Measurements from ENCODE around the gene LONRF3.
A peak's percentile ranks its signal among the peaks of the same experiment; 100 is the strongest.
"Not testable (repeated sequence)": the region's sequence is repeated elsewhere in the genome, so short reads cannot be mapped to it uniquely, and the experiment has no call there.

The LONRF3 gene

DNA sequence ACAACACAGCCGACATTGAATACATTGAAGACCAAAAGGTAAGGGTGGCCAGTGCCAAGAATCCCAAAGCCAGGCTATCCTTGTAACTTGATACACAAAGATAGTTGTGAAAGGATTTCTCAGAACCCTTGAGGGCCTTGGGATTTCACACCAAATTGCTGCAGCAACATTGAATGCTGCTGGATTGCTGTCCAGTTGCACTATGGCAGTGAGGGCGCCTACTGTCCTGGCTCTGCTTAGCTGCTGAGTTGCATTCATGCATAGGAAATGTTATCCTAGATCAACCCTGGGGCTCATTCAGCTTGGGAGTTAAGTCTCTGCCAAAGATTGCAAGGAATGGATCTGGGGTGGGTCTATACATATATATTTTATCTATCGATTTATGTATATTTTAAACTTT lies 38.7 kb downstream of the LONRF3 start:
- Histone ChIP-seq H3K36me3 (ENCODE audit: insufficient read depth, low read length) (peaks cover 8% of the 10 kb centered on the region; the same call in 1 of the 2 replicates), H3K4me1 (ENCODE audit: control insufficient read depth, insufficient read depth, low read length, unreplicated experiment) (peaks cover 14% of the 10 kb centered on the region), H3K27ac (ENCODE audit: low read depth, low read length) (no peak overlapping the region)

DNA sequence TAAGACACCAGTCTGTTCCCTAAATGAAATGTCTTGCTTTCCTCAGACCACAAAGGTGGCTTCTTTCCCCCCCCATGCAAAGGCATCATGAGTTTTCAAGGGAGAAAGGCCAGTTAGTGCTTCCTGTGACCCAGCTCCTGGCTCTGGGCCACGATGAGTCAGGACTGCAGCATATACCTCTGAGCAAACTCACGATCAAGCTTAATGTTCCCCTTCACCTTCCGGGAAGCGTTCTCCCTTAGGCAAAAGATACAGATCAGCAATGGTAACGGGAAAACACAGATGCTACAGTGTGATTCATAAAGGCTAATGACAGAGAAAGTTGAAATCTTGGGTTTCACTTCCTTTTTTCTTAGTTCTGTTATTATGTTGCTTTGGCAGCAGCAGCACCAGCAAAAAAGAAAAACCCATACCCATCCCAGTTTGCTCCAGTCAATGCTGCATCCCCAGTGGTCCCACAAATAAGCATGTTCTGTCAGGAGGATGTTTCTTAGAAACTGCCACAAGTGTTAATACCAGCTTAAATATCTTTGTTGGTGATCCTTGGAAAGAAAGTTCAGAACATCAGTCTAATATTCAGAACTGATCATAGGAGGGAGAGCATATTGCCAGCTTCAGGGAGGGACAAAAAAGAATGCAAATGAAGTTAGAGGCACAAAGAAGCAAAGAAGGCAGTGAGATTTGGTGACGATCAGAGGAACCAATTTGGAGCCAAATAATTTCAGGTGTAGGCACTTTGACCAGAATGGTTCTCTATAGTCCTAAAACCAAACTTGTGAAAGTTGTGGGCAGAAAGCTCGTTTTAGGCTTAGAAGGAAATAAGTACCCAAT lies 41.2 kb downstream of the LONRF3 start:
- peak overlapping the region; percentile 98 for H3K27ac ChIP-seq (ENCODE audit: low read depth, low read length)
- peaks cover 8% of the 10 kb centered on the region; the same call in 1 of the 2 replicates for H3K36me3 ChIP-seq (ENCODE audit: insufficient read depth, low read length)
- H3K4me3 ChIP-seq (ENCODE audit: low read depth, low read length), result peak overlapping the region; percentile 36; the same call in 1 of the 2 replicates
- no peaks in the 10 kb centered on the region for H3K79me2 ChIP-seq (ENCODE audit: control insufficient read depth, insufficient read depth, low read length, unreplicated experiment)
- peaks cover 14% of the 10 kb centered on the region for H3K4me1 ChIP-seq (ENCODE audit: control insufficient read depth, insufficient read depth, low read length, unreplicated experiment)
- H3K27me3 ChIP-seq (ENCODE audit: insufficient read depth, low read length), result no peaks in the 10 kb centered on the region
- peak overlapping the region; percentile 64 for H2AFZ ChIP-seq (ENCODE audit: low read length, unreplicated experiment)

More for the DNA sequence above, 38.7 kb downstream of the LONRF3 start:
- H3K79me2 ChIP-seq (ENCODE audit: control insufficient read depth, insufficient read depth, low read length, unreplicated experiment), result no peaks in the 10 kb centered on the region
- no peak overlapping the region for H3K4me3 ChIP-seq (ENCODE audit: low read depth, low read length)
- H3K27me3 ChIP-seq (ENCODE audit: insufficient read depth, low read length), result no peaks in the 10 kb centered on the region
- no peak overlapping the region for H2AFZ ChIP-seq (ENCODE audit: low read length, unreplicated experiment)

GRCh38 chrX:119017077-119017476 lies 42.7 kb downstream of the LONRF3 start:
- Histone ChIP-seq H3K27ac (ENCODE audit: low read depth, low read length) (no peak overlapping the region), H3K36me3 (ENCODE audit: insufficient read depth, low read length) (peaks cover 8% of the 10 kb centered on the region; the same call in 1 of the 2 replicates), H3K27me3 (ENCODE audit: insufficient read depth, low read length) (no peaks in the 10 kb centered on the region), H3K4me1 (ENCODE audit: control insufficient read depth, insufficient read depth, low read length, unreplicated experiment) (peaks cover 14% of the 10 kb centered on the region), H2AFZ (ENCODE audit: low read length, unreplicated experiment) (no peak overlapping the region), H3K79me2 (ENCODE audit: control insufficient read depth, insufficient read depth, low read length, unreplicated experiment) (no peaks in the 10 kb centered on the region), H3K4me3 (ENCODE audit: low read depth, low read length) (no peak overlapping the region)

DNA sequence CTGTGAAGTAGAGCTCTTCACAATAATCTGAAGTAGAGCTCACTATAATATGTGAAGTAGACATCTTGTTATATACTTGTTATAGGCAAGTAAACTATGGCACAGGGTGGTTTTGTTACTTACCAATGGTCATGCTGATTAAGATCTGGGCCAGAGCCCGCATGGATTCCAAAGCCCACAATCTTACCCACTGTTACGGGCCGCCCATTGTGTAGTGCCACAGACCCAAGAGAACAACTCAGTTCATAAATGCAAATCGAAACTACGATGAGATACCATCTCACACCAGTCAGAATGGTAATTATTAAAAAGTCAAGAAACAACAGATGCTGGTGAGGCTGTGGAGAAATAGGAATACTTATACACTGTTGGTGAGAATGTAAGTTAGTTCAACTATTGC lies 51.5 kb downstream of the LONRF3 start:
- Histone ChIP-seq H3K4me3 (ENCODE audit: low read depth, low read length) (no peak overlapping the region), H3K27me3 (ENCODE audit: insufficient read depth, low read length) (no peaks in the 10 kb centered on the region), H3K36me3 (ENCODE audit: insufficient read depth, low read length) (no peaks in the 10 kb centered on the region), H2AFZ (ENCODE audit: low read length, unreplicated experiment) (no peak overlapping the region), H3K4me1 (ENCODE audit: control insufficient read depth, insufficient read depth, low read length, unreplicated experiment) (no peaks in the 10 kb centered on the region), H3K27ac (ENCODE audit: low read depth, low read length) (no peak overlapping the region), H3K79me2 (ENCODE audit: control insufficient read depth, insufficient read depth, low read length, unreplicated experiment) (no peaks in the 10 kb centered on the region)

- H3K27ac ChIP-seq (ENCODE audit: low read depth, low read length); H3K36me3 ChIP-seq (ENCODE audit: insufficient read depth, low read length); H3K4me1 ChIP-seq (ENCODE audit: control insufficient read depth, insufficient read depth, low read length, unreplicated experiment); H3K79me2 ChIP-seq (ENCODE audit: control insufficient read depth, insufficient read depth, low read length, unreplicated experiment); H3K27me3 ChIP-seq (ENCODE audit: insufficient read depth, low read length); H2AFZ ChIP-seq (ENCODE audit: low read length, unreplicated experiment); H3K4me3 ChIP-seq (ENCODE audit: low read depth, low read length): not testable (repeated sequence)
These were observed 51.9 kb downstream of the LONRF3 start for GRCh38 chrX:119026344-119026743.

GRCh38 chrX:119027960-119028732 lies 53.7 kb downstream of the LONRF3 start:
- H2AFZ ChIP-seq (ENCODE audit: low read length, unreplicated experiment); H3K4me1 ChIP-seq (ENCODE audit: control insufficient read depth, insufficient read depth, low read length, unreplicated experiment); H3K36me3 ChIP-seq (ENCODE audit: insufficient read depth, low read length); H3K27ac ChIP-seq (ENCODE audit: low read depth, low read length); H3K27me3 ChIP-seq (ENCODE audit: insufficient read depth, low read length); H3K79me2 ChIP-seq (ENCODE audit: control insufficient read depth, insufficient read depth, low read length, unreplicated experiment); H3K4me3 ChIP-seq (ENCODE audit: low read depth, low read length): not testable (repeated sequence)

DNA sequence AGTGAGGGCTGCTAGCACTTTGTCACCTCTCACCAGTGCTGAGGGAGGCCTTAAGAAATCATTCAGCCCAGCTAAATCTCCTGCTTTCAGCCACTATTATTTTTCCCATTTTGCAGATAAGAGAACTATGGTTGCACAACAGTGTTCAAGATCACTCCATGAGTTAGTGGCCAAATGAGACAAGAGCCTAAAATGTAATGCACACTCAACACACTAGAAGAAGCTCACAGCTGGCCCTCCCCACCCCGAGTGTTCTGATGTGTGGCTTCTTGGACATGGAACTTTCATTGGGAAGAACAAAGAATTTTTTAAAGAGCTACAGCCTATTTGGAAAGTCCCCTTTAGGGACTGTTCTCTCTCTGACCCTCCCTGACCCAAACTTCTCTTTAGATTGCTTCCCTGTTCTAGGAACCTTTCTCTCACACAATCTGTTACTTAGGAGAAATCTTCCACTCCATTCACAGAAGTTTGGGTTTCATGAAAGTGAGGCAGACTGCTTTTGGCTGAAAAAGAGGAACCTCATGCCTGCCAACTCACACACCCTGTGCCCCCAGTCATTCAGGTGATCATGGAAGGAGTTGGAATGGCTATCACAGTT lies 54.4 kb downstream of the LONRF3 start:
- Histone ChIP-seq H3K4me3 (ENCODE audit: low read depth, low read length) (no peak overlapping the region), H3K27me3 (ENCODE audit: insufficient read depth, low read length) (no peaks in the 10 kb centered on the region), H3K36me3 (ENCODE audit: insufficient read depth, low read length) (no peaks in the 10 kb centered on the region), H3K79me2 (ENCODE audit: control insufficient read depth, insufficient read depth, low read length, unreplicated experiment) (no peaks in the 10 kb centered on the region), H3K4me1 (ENCODE audit: control insufficient read depth, insufficient read depth, low read length, unreplicated experiment) (no peaks in the 10 kb centered on the region), H2AFZ (ENCODE audit: low read length, unreplicated experiment) (no peak overlapping the region), H3K27ac (ENCODE audit: low read depth, low read length) (no peak overlapping the region)

DNA sequence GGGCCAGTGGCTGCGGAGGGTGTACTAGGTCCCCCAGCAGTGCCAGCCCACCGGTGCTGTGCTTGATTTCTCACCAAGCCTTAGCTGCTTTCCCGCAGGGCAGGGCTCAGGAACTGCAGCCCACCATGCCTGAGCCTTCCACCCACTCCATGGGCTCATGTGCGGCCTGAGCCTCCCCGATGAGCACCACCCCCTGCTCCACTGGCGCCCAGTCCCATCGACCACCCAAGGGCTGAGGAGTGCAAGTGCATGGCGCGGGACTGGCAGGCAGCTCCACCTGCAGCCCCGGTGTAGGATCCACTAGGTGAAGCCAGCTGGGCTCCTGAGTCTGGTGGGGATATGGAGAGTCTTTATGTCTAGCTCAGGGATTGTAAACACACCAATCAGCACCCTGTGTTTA lies 55.2 kb downstream of the LONRF3 start:
- not testable (repeated sequence) for H3K4me1 ChIP-seq (ENCODE audit: control insufficient read depth, insufficient read depth, low read length, unreplicated experiment); H3K36me3 ChIP-seq (ENCODE audit: insufficient read depth, low read length); H3K27me3 ChIP-seq (ENCODE audit: insufficient read depth, low read length); H3K79me2 ChIP-seq (ENCODE audit: control insufficient read depth, insufficient read depth, low read length, unreplicated experiment); H3K27ac ChIP-seq (ENCODE audit: low read depth, low read length); H3K4me3 ChIP-seq (ENCODE audit: low read depth, low read length); H2AFZ ChIP-seq (ENCODE audit: low read length, unreplicated experiment)

- Histone ChIP-seq H3K4me1 (ENCODE audit: control insufficient read depth, insufficient read depth, low read length, unreplicated experiment) (no peaks in the 10 kb centered on the region), H3K36me3 (ENCODE audit: insufficient read depth, low read length) (no peaks in the 10 kb centered on the region), H3K27me3 (ENCODE audit: insufficient read depth, low read length) (no peaks in the 10 kb centered on the region), H3K79me2 (ENCODE audit: control insufficient read depth, insufficient read depth, low read length, unreplicated experiment) (no peaks in the 10 kb centered on the region), H2AFZ (ENCODE audit: low read length, unreplicated experiment) (no peak overlapping the region), H3K4me3 (ENCODE audit: low read depth, low read length) (no peak overlapping the region), H3K27ac (ENCODE audit: low read depth, low read length) (no peak overlapping the region)
These were observed 56.6 kb downstream of the LONRF3 start for GRCh38 chrX:119030990-119031389.

- Histone ChIP-seq H3K79me2 (ENCODE audit: control insufficient read depth, insufficient read depth, low read length, unreplicated experiment) (no peaks in the 10 kb centered on the region), H3K4me1 (ENCODE audit: control insufficient read depth, insufficient read depth, low read length, unreplicated experiment) (peaks cover 17% of the 10 kb centered on the region), H2AFZ (ENCODE audit: low read length, unreplicated experiment) (peak overlapping the region; percentile 23), H3K4me3 (ENCODE audit: low read depth, low read length) (no peak overlapping the region), H3K36me3 (ENCODE audit: insufficient read depth, low read length) (no peaks in the 10 kb centered on the region), H3K27ac (ENCODE audit: low read depth, low read length) (no peak overlapping the region), H3K27me3 (ENCODE audit: insufficient read depth, low read length) (no peaks in the 10 kb centered on the region)
These were observed 62.0 kb downstream of the LONRF3 start for GRCh38 chrX:119036107-119037029.

Data from ACC112 (cell line).